Testis (tissue), 2 donors: ENCODE measurements around the gene XAF1.

Source experiments
- POLR2A ChIP-seq: fragments of 450-650 bp; IDR thresholded peaks from one replicate; pipeline ENCODE4 v1.6.1; 2017; ENCODE audit warnings: antibody characterized with exemption, mild to moderate bottlenecking, moderate library complexity
- TF ChIP-seq, protein P1 (sequence below), 3 experiments: fragments of 450-650 bp in 2 of 3; fragments of 200-600 bp in 1 of 3; sonication (generic) in 1 of 3; IDR thresholded peaks; one replicate each; pipeline ENCODE4 v1.5.1; 2016 to 2019; ENCODE audit warnings: antibody characterized with exemption in 3 of 3, mild to moderate bottlenecking in 2 of 3, moderate library complexity in 1 of 3

DNA sequence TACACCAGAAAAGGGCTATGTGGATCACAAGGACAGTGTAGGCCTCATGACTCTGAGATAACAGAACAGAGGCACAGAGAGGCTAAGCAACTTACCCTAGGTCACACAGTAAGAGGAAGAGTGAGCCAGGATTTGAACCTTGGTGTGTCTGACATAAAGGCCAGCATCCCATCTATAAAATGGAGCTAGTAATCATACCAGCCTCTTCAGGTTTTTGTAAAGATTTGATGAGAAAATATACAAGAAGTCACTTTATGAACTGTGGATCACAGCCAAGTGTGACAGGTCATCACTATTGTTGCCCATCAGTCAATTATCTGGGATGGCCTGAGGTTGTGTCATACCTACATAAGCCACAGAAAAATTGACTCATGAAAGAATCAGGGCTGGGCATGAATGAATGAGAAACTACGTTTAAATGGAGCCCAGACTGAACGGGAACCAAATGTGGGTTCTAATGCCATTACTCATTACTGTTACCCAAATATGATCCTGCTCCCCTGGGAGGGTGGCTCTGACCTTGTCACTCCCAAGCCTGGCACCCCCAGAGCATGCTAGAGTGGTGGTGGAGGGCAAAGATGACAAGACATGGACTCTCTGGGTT, 41.1 kb downstream of the XAF1 start:
- no peak for TF ChIP-seq POLR2A
- TF ChIP-seq, protein P1, sequence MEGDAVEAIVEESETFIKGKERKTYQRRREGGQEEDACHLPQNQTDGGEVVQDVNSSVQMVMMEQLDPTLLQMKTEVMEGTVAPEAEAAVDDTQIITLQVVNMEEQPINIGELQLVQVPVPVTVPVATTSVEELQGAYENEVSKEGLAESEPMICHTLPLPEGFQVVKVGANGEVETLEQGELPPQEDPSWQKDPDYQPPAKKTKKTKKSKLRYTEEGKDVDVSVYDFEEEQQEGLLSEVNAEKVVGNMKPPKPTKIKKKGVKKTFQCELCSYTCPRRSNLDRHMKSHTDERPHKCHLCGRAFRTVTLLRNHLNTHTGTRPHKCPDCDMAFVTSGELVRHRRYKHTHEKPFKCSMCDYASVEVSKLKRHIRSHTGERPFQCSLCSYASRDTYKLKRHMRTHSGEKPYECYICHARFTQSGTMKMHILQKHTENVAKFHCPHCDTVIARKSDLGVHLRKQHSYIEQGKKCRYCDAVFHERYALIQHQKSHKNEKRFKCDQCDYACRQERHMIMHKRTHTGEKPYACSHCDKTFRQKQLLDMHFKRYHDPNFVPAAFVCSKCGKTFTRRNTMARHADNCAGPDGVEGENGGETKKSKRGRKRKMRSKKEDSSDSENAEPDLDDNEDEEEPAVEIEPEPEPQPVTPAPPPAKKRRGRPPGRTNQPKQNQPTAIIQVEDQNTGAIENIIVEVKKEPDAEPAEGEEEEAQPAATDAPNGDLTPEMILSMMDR (IDR thresholded peaks at IDR 0.05) = no peak
